ACHN (cell line): ENCODE data around the gene PASD1.
A peak's percentile ranks its signal among the peaks of the same experiment; 100 is the strongest.

Experiments
- DNase-seq: peaks from one replicate; pipeline ENCODE4 v3.0.0-alpha.2; 2015
- in situ Hi-C: cut with HindIII; loops from 2 replicates; pipeline ENCODE4 v1.10.0; 2017; ENCODE audit warnings: low sequenced_read_pairs, low pct_ligation_motif_present, low pct_unique_long_range_greater_than_20kb

PASD1 gene

DNA sequence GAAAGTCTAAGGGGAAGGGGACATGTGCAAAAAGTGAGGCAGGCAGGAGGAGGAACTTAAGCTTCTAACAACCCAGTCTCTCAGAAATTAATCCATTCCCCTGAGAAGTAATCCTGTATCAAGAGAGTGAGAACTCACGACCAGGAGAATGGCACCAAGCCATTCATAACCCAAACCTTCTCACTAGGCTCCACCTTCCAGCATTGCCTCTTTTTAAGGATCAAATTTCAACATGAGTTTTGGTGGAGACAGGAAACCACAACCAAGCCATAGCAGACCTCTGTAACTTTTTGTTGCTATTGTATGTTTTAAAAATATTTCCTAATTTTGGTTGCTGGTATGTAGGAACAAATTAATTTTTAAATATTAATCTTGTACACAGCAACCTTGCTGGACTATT lies 32.8 kb downstream of the PASD1 start:
- no peak for DNase-seq
- in situ Hi-C loops: no loop called here

DNA sequence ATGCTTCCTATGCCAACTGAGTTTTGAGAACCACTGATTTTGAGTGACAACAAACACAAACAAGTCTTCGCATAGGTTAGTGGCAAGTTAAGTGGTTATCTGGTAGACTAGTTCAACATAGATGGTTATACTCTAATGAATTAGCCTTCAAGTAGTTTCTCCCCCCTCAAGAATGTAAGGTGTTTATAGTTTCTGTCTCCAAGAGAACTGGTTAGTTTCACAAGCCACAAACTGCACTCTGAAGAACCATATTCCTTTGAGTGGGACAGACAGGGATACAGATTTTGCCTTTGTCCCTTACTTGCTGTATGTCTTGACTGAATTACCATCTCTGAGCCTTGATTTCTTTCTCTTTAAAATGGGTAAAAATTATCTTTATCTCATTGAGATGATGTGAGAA lies 41.5 kb downstream of the PASD1 start:
- no peak for DNase-seq
- in situ Hi-C loops: no loop called here

DNA sequence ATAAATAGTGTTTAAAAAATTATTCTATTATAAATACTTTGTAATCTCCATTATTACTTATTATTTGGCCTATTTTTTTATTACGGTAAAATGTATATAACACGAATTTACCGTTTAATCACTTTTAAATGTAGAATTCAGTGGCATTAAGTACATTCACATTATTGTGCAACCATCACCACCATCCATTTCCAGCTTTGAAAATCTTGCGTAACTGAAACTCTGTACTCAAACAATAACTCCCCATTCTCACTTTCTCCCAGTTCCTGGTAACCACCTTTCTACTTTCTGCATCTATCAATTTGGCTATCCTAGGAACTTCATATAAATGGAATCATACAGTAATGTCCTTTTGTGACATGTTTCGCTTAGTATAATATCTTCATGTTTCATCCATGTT lies 45.7 kb downstream of the PASD1 start:
- no peak for DNase-seq
- in situ Hi-C loops: no loop called here

DNA sequence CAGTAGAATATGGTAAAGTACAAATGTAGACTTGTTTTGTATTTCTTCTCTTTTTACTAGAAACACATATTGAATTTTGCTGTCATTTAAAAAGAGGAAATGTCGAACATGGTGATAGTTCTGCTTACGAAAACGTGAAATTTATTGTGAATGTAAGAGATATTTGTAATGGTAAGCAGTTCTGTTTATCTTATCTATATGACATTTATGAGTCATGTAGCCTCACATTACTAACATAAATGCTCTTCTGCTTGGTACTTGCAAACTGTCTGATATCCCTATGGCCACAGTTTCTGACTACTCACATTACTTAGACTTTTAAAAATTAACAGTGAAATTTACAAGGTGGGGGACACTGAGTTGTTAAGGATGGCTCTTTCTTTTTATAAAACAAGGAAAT lies 57.9 kb downstream of the PASD1 start:
- no peak for DNase-seq

DNA sequence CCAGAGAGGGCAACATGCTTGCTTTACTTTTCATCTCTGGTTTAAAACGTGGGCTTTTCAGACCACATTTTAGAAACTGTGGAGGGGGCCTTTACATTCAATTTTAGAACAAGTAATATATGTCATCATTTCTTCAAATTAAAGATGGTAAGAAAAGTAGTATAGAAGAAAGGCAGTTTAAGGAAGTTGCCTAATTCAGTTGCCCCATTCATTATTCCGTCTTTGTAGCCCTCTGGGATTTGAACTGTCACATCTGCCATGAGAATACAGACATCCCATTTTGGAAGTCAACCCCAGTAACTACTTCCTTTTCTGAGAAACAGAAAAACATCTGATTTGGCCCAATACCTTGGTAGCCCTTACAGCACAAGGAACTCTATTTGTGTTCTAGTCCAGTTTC lies 61.2 kb downstream of the PASD1 start:
- in situ Hi-C loops: no loop called here
- no peak for DNase-seq

More for the DNA sequence above, 57.9 kb downstream of the PASD1 start:
- in situ Hi-C loops: no loop called here

GRCh38 chrX:151631822-151632221 lies 68.3 kb downstream of the PASD1 start:
- in situ Hi-C loops: no loop called here
- DNase-seq: no peak

GRCh38 chrX:151633157-151633556 lies 69.7 kb downstream of the PASD1 start:
- in situ Hi-C loops: no loop called here
- DNase-seq: no peak

DNA sequence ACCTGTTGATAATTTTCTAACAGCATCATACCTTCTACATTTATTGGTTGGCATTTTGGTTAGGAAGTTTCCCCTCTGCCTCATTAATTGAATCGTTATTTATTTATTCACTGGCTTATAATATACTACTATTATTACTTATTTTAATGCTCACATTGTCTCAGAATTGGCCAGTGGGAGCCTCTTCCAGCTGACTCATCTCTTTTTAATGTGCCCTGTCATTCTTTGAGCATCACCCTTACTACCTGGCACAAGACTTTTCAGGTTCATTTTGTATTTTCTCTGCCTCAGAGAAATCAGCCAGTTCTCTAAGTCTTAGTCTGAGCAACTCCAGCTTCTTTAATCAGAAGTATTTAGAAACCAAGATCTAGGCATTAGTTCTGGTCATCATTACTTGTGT lies 71.5 kb downstream of the PASD1 start:
- no peak for DNase-seq
- in situ Hi-C loops: no loop called here

DNA sequence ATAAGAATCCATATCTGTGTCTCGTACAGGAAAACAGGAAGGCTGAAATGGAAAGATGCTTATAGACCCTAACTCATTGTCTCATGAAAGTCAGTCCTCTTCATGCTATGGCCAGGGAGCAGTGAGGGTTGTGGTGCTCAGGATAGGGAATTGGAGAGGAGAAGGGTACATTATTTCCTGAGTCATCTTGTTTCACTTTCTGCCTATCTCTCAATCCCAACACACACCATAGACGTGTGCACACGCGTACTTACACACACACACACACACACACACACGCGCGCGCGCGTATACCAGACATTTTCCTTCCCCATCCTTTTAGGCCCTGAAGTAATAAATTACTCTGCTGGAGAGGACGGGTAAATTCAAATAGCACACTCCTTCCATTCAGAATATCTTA lies 78.1 kb downstream of the PASD1 start:
- DNase-seq: no peak
- in situ Hi-C loops: no loop called here

DNA sequence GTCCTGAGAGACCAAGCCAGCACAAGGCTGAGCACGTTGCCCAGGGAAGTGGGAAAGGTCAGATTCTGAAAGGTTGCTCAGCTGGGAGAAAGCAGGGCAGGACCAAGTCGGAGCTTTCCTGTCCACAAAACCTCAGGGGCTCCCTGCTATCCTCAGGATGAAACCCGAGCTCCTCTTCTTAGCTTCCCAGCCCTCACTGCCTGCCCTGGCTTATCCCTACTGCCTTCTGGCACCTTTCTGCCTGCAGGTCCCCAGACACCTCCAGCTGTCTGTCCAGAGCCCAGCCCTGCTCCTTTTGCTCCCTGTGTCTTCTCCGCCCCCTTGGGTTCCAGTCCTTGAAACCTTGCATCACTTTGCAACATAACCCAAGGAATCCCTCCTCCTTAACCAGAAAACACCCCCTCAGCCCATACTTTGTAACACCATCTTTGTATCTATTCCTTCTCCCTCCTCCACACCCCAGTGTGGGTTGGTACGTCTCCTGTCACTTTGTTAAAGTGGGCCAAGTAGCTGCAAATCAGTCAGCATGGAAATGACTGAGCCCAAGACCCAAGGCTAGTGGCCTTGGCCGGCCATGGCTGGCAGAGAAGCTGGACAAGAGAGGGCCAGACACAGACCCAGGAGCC lies 111.8 kb downstream of the PASD1 start:
- in situ Hi-C loops: no loop called here

DNA sequence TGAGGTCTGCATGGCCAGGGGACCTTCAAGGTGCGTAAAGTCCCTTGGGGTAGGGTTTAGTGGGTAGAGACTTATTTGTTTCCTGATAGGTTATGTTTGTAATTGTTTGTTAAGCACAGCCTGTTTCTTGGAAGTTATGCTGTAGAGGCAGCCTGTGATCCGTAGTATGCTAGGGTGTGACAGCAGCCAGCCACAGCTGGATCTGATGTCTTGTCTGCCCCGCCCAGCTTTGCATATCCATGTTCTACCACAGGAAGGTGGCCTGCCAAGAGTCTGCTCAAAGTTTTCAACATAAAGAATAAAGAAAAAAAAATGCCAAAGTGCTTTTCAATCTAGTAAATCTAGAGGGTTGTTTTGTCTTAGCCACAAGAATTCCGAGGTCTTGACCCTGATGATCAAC lies 112.7 kb downstream of the PASD1 start:
- no peak for DNase-seq
- in situ Hi-C loops: no loop called here

More for the DNA sequence above, 111.8 kb downstream of the PASD1 start:
- no peak for DNase-seq

- in situ Hi-C loops: no loop called here
- no peak for DNase-seq
Measured at GRCh38 chrX:151679798-151680402, 116.4 kb downstream of the PASD1 start.

DNA sequence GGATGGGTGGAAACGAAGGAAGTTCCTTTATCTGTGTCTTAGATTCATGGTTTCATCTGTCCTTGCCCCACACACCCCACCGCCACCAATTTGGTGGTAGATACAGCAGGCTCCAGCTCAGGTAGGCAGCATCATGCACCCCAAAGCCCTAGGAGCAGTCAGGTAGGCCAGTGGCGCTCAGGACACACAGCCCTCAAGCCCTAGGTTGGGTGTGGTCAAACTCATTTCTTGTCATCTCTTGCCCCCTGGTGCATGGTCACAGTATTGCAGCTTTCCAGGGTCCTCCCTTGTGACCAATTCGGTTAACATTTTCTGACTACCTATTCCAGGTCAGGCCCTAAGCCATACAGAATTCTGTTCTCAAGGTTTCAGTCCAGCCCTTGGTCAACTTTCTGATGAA lies 117.3 kb downstream of the PASD1 start:
- in situ Hi-C loops: no loop called here
- peak; percentile 34 for DNase-seq

DNA sequence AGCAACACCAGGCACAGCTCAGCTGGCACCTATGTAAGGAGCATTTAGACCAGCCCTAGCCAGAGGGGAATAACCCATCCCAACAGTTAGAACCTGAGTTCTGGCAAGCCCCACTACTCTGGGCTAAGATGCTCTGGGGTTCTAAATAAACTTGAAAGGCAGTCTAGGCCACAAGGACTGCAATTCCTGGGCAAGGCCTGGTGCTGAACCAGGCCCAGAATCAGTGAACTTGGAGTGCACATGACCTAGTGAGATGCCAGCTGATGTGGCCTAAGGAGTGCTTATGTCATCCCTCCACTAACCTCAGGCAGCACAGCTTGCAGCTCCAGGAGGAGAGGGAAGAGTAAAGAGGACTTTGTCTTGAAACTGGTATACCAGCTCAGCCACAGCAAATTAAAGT lies 124.2 kb downstream of the PASD1 start:
- no peak for DNase-seq
- in situ Hi-C loops: no loop called here

DNA sequence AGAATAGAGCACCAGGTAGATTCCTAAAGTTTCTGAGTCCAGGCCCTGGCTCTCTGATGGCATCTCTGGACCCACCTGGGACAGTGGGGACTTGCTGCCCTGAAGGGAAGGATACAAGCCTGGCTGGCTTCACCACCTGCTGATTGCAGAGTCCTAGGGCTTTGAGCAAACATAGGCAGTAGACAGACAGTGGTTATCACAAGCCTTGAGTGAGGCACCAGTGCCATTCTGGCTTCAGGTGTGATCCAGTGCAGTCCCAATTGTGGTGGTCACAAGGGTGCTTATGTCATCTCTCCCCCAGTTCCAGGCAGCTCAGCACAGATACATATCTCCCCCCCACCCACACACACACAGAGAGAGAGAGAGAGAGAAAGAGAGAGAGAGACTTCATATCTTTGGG lies 125.2 kb downstream of the PASD1 start:
- in situ Hi-C loops: no loop called here
- no peak for DNase-seq

- in situ Hi-C loops: no loop called here
- no peak for DNase-seq
Measured at GRCh38 chrX:151692825-151693224, 129.3 kb downstream of the PASD1 start.

- in situ Hi-C loops: no loop called here
Measured at GRCh38 chrX:151694121-151694520, 130.6 kb downstream of the PASD1 start.

DNA sequence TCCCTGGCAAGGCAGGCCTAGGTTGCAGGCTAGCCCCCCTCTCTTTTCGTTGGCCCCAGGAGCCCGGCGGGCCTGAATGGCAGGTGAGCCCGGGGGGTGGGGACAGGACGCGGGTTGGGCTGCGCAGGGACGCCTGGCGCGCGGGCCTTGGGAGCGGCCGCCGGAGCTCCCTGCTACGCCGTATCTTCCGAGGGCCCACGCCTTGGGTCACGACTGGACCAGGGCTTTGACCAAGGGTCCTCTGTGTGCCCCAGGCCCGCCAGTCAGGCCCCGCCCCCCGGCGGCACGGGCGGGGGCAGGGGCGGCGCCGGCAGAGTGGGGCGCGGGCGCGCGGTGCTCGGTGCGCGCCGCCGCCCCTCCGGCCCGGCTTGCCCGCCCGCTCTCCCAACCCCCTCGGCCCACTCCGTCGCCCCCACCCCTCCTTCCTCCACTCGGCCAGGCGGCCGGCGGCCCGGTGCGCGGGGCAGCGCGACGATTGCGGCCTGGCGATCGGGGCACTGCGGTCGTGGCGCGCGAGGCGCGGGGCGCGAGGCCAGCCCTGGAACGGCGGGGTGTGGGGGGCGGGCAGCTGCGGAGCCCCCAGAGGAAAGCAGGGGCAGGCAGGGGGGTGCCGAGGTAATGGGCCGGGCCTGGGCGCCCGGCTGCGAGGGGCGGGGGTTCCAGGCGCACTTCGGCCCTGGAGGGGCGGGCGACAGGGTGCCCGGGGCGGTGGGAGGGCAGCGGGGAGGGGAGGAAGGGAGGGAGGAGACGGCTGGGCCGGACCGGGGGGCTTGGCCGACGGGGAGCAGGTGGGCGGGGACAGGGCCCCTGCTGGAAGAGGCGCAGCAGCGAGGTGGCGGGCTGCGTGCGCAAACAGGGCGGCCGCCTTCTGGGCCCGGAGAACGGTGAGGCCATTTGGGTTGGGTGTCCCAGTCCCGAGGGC lies 131.4 kb downstream of the PASD1 start, which contains the start of gene PRRG3:
Gene PRRG3 (plus strand): TSS at position 798 of the 922 bp plus-strand sequence. CDS start 3,357 bp downstream, outside the sequence.
- no peak for DNase-seq
- in situ Hi-C loops: no loop called here

More at GRCh38 chrX:151694121-151694520, 130.6 kb downstream of the PASD1 start:
- DNase-seq: no peak

DNA sequence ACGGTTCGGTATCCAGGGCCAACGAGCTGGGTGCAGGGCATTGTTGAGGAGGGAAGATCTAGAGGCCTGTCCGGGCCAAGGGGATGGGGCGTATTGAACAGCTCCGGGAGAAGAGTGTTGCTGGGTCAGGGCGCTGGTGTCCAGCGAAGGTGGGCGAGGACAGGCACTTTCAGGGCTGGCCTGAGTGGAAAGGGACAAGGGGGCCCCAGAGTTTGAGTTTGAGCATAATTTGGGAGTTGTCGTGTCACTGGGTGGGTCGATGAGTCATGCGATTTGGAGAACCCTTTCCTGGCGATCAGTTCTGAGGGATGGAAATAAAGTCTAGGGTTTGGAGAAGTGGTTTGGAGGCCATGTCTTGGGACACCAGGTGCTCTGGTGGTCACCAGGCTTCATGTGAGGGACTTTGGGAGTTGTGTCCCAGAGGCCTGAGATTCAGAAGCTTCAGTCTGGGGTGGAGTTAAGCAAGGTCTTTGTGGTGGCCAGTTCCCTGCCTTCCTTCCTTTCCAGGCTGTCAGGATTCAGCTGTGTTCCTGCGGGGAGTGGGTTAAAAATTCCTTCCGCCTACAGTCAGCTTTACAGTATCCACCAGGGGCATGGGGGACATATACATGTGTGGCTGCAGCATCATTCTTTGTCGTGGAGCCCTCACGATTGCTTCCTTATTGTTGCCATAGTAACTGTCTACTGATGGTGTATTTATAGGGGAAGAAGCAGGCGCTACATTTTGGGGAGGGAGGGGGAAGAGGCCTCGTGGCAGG lies 132.3 kb downstream of the PASD1 start:
- DNase-seq: no peak
- in situ Hi-C loops: no loop called here
